Measurements from ENCODE around the gene TMEM151B. TPM values are rescaled to one million over a fixed set of nuclear protein-coding genes. Genes with fewer than 3 reads are reported as not detected.

Gene TMEM151B
- total and polyA plus RNA-seq, 9 of the 15 experiments (the other 6 are each of a cell fraction or from before 2014, with no cell fraction given): not detected

DNA sequence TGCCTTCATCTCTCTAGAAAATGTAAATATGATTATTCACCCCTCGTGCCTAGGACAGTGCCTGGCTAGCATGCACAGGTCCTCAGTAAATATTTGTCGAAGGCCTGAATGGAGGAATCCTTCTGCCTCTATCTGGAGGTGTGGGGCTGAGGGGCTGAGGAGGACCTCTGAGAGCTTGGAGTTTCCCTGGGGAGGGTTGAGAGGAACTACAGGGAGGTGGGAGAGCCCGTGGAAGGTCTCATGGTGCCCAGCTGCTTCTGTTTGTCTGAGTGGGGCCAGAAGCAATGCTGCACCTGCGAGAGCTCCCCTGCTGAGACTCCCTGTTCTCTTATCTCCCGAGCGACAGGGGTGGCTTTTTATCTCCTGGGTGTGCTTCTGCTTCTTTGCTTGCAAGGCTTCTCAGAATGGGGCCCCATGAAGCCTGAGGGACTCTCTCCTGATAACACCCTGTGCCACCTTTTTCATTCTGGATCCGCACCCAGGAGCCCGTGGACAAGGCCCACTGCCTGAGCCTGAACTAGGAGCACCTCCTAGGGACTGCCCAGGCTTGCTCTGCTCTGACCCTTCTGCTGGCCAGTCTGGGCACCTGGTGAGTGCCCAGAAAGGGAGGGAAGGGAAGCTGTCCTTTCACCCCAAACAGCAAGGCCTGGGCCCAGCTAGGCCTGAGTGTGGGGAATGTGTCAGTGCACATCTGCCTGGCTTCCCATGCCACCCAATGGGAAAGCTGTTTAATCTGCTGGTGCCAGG, 44.5 kb upstream of the TMEM151B start (continued):
- TF ChIP-seq, protein P1, sequence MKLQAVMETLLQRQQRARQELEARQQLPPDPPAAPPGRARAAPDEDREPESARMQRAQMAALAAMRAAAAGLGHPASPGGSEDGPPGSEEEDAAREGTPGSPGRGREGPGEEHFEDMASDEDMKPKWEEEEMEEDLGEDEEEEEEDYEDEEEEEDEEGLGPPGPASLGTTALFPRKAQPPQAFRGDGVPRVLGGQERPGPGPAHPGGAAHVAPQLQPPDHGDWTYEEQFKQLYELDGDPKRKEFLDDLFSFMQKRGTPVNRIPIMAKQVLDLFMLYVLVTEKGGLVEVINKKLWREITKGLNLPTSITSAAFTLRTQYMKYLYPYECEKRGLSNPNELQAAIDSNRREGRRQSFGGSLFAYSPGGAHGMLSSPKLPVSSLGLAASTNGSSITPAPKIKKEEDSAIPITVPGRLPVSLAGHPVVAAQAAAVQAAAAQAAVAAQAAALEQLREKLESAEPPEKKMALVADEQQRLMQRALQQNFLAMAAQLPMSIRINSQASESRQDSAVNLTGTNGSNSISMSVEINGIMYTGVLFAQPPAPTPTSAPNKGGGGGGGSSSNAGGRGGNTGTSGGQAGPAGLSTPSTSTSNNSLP (IDR thresholded peaks at IDR 0.05; ENCODE audit: borderline replicate concordance, low read depth, low read length): no peak
- no peak for TF ChIP-seq FOXP1 (CRISPR knock-in tag; IDR thresholded peaks at IDR 0.05)
- no peak for TF ChIP-seq XRCC4 (IDR thresholded peaks at IDR 0.05; ENCODE audit: extremely low read depth, insufficient read depth, insufficient read length)
- TF ChIP-seq ETV5 (CRISPR knock-in tag; IDR thresholded peaks at IDR 0.05; ENCODE audit: low read depth): no peak
- peak; percentile 71; the same call in 1 of the 2 replicates for TF ChIP-seq SMAD3 (CRISPR knock-in tag; conservative IDR thresholded peaks at IDR 0.05)
- TF ChIP-seq ZNF212 (CRISPR knock-in tag; IDR thresholded peaks at IDR 0.05): 0 out of 2 replicates have a peak, but pooled peaks have one; percentile 38
- TF ChIP-seq POLR3G (IDR thresholded peaks at IDR 0.05; ENCODE audit: extremely low read depth, insufficient read length, insufficient replicate concordance): no peak
- no peak for TF ChIP-seq RAD51 (IDR thresholded peaks at IDR 0.05; ENCODE audit: borderline replicate concordance, low read depth)
- no peak for TF ChIP-seq TRIM28 (IDR thresholded peaks at IDR 0.05)
- TF ChIP-seq JUN (IDR thresholded peaks at IDR 0.05; ENCODE audit: borderline replicate concordance, low read depth, low read length): no peak
- TF ChIP-seq JUN (CRISPR knock-in tag; IDR thresholded peaks at IDR 0.05; ENCODE audit: borderline replicate concordance): no peak
- no peak for TF ChIP-seq ILK (tag; IDR thresholded peaks at IDR 0.05; ENCODE audit: borderline replicate concordance, low read depth)
- TF ChIP-seq FOXK1 (CRISPR knock-in tag; IDR thresholded peaks at IDR 0.05; ENCODE audit: borderline replicate concordance): no peak
- TF ChIP-seq MEIS2 (IDR thresholded peaks at IDR 0.05; ENCODE audit: partially characterized antibody): peak; percentile 30
- peak; percentile 67; the same call in 1 of the 2 replicates for TF ChIP-seq TOE1 (IDR thresholded peaks at IDR 0.05; ENCODE audit: borderline replicate concordance)
- no peak for TF ChIP-seq TOE1 (CRISPR knock-in tag; IDR thresholded peaks at IDR 0.05; ENCODE audit: borderline replicate concordance, low read depth)
- TF ChIP-seq, protein P2, sequence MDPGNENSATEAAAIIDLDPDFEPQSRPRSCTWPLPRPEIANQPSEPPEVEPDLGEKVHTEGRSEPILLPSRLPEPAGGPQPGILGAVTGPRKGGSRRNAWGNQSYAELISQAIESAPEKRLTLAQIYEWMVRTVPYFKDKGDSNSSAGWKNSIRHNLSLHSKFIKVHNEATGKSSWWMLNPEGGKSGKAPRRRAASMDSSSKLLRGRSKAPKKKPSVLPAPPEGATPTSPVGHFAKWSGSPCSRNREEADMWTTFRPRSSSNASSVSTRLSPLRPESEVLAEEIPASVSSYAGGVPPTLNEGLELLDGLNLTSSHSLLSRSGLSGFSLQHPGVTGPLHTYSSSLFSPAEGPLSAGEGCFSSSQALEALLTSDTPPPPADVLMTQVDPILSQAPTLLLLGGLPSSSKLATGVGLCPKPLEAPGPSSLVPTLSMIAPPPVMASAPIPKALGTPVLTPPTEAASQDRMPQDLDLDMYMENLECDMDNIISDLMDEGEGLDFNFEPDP (CRISPR knock-in tag; IDR thresholded peaks at IDR 0.05): no peak
- TF ChIP-seq SMC3 (conservative IDR thresholded peaks at IDR 0.05; ENCODE audit: insufficient read depth, low read depth, low read length): no peak
- TF ChIP-seq, protein P3, sequence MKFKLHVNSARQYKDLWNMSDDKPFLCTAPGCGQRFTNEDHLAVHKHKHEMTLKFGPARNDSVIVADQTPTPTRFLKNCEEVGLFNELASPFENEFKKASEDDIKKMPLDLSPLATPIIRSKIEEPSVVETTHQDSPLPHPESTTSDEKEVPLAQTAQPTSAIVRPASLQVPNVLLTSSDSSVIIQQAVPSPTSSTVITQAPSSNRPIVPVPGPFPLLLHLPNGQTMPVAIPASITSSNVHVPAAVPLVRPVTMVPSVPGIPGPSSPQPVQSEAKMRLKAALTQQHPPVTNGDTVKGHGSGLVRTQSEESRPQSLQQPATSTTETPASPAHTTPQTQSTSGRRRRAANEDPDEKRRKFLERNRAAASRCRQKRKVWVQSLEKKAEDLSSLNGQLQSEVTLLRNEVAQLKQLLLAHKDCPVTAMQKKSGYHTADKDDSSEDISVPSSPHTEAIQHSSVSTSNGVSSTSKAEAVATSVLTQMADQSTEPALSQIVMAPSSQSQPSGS (CRISPR knock-in tag; IDR thresholded peaks at IDR 0.05): no peak
- TF ChIP-seq SIN3A (IDR thresholded peaks at IDR 0.05; ENCODE audit: borderline replicate concordance in 2 of 2, control insufficient read depth in 1 of 2, low read depth in 2 of 2, low read length in 2 of 2): peak in 1 of 2 experiments; percentile 19; a peak in 1 of 4 replicates
- TF ChIP-seq SIN3B (IDR thresholded peaks at IDR 0.05; ENCODE audit: low read depth): no peak; the same call in 1 of the 2 replicates
- TF ChIP-seq, protein P4, sequence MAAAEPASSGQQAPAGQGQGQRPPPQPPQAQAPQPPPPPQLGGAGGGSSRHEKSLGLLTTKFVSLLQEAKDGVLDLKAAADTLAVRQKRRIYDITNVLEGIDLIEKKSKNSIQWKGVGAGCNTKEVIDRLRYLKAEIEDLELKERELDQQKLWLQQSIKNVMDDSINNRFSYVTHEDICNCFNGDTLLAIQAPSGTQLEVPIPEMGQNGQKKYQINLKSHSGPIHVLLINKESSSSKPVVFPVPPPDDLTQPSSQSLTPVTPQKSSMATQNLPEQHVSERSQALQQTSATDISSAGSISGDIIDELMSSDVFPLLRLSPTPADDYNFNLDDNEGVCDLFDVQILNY (CRISPR knock-in tag; IDR thresholded peaks at IDR 0.05): no peak
- no peak for TF ChIP-seq ZNF253 (CRISPR knock-in tag; conservative IDR thresholded peaks at IDR 0.05)

Measured in K562 (cell line).